Hematopoietic multipotent progenitor cell treated with erythropoietin and hydrocortisone succinate and interleukin-3 and kit ligand, for 17 days (in vitro differentiated cells): ENCODE data around the gene KIF25.

Experiments used
- DNase-seq: peaks from one replicate; pipeline ENCODE4 v3.0.0-alpha.2; 2015; ENCODE audit warnings: low spot score

The KIF25 gene

DNA sequence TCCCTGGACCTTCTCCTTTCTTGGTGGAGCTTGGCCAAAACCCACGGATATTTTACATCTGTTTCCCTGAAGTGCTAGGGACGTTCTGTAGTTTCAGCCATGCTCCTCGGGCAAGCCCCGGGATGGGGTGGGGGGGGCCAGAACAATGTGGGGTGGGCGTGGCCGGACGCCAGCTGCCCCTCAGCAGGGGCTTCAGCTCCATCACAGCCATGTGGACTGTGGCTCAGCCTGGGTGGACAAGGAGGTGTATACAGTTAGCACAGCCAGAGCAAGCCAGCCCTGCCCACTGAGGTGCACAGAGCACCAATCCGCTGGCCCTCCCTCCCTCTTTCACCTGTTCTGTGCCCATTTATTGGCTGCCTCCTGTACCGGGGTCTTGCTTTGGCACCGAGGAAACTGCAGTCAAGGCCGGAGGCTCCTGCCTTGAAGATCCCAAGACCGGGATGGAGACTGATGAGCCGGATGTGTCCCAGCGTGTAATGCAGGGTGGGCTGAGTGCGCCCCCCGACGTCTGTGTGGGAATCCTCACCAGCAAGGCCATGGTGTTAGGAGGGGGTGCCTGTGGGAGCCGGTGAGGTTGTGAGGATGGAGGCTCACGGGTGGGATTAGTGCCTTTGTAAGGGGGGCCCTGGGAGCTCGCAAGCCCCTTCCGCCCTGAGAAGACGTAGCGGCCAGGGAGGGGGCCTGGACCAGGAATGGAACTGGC is 53.6 kb downstream of the KIF25 start:
- DNase-seq, result no peak

- DNase-seq, result no peak
Observed at GRCh38 chr6:168051648-168052047, 54.2 kb downstream of the KIF25 start.

GRCh38 chr6:168052291-168052891 is 54.9 kb downstream of the KIF25 start:
- DNase-seq, result no peak

DNA sequence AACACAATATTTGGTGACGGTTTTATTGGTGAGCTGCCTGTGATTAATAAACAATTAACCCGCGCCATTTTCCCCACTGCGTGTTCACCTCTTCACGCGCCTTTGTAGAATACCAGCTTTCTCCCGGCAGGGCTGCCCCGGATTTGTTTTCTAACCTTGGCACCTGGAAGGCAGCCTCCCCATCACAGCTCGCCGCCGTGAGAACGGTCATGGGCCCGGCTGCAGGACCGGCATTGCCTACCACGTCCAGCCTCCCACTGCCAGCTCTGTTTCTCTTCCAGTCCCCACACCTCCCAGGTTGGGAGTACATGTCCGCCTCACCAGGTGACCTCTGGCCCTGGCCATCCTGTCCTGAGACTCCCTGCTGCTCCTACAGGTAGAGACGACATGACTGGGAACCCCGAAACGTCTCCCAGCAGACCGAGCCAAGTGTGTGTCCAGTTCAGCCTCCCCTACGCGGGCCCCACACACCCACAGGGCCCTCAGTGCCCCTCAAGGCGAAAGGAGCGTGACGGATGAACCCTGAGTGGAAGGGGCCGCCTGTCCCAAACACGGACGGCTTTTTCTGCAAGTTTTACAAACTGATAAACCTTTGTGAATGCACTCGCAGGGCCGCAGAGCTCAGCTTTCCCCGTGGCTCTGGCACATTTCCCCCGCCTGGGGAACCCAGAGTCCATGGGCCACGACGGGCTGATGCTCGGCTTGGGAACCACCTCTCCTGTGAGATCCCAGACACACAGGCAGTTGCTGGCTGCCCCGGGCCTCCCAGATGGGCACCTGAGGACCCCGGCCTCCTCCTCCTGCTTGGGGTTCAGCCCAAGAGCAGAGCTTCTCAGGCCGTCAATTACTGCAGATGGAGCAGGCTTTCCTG is 55.9 kb downstream of the KIF25 start:
- no peak for DNase-seq

- no peak for DNase-seq
Observed at GRCh38 chr6:168053957-168054471, 56.5 kb downstream of the KIF25 start.

DNA sequence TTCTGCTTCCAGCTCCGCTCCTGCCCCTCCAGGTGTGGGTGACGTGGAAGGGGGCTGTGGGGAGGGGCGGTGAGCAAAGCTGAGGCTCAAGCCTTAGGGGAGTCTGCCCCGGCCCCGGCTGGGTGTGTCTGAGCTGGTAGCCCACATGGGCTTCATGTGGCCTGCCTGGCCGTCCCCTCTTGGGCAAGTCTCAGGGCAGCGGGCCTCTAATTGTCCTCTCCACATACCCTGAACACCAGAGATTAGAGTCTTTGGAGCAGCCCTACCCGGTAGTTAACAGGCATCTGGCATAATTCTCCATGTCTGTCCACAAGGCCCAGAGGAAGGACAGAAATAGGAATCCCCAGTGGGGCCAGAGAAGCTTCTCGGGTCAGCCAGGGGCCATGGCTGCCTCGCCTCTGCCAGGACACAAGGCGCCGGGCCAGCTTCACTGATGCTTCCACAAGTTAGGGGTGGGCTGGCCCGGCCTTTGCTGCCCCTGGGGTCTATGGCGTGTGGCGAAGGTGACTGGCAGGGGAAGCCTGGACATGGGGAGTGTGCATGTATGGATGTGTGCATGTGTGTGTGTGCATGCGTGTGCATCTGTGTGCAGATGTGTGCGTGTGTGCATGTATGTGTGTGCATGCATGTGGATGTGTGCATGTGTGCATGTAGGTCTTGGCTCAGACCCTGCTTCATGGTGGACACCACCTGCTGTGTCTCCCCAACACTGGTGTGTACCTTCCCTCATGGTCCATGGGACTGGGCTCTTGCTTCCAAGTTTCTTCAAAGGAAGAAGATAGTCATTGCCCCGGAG is 57.5 kb downstream of the KIF25 start:
- no peak for DNase-seq

- DNase-seq, result no peak
Observed at GRCh38 chr6:168055696-168056489, 58.4 kb downstream of the KIF25 start.

DNA sequence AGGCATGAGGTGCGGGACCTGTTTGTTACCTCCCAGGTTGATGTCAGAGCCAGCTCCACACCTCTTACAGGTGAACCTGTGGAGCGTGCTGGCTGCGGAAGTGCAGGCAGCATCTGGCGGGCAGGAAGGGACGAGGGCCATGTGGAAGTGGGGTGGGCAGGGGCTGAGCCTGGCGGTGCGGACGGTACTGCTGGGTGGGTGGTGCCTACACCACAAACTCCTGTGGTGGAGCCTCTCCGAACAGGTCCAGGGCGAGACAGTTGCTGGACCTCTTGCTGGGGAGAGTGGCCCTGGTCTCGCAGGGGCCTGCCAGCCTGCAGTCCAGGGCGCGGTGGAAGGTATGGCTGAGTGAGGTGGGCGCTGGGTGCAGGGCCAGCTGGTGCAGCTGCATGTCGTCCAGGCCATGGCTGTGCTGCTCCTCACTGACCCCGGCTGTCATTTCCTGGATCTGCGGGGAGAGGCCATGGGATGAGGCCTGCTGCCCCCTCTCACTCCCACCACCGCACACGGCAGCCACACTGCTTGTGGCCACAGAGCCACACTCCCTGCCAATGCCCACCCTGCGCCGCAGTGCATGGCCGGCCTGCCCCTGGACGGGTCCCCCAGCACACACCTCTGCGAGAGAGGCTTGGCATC is 59.5 kb downstream of the KIF25 start:
- no peak for DNase-seq

DNA sequence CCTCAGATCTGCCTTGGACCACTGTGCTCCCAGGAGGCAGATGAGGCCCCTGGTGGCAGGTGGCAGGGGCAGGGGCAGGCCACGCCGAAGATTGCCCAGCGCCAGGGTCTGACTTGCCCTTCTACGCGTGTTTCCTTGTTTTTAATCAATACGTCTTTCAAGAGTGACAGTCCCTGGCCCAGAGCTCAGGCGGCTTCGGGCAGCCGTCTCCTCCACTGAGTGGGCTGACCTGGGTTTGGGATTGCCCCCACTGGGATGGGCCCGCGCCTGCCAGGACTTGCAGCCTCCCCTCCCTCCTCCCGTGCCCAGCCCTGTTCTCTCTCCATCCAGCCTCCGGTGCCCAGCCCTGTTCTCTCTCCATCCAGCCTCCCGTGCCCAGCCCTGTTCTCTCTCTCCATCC is 60.4 kb downstream of the KIF25 start:
- DNase-seq, result no peak

DNA sequence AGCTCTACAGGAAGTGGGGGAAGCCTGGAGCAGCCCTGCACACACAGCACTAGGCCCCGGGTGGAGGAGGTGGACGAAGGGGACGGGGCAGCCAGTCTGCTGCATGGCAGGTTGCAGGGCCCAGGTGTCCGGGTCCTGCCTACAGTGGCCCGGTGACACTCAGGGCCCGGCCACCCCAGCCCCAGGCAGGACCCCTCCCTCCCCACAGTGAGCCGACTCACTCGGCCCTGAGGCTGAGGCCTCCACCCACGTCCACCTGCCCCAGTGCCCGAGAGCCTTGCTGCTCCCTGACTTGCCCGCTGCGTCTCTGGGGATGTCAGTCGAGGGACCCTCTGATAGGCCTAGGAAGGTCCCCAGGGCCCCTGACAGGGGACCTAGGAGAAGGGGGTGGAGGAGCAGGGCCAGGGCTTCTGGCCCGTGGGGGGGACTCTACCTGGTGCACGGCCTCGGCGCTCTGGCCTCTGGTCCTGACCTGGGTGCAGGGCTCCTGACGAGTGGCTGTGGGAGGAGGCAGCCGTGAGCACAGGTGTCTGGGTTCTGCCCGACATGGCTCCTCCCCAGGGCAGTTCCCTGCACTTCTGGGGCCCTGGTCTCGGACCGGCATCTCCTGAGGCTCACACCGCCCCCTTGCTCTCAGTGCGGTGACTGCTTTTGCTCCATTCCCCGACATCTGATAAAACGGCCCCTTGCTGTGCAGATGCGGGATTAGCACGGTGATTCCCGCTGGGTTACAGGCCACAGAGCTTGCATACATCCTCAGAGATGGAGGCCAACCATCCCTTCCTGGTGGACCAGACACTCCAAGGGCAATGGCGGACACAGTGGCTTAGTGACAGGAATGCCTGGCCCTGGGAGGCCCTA is 61.5 kb downstream of the KIF25 start:
- no peak for DNase-seq

DNA sequence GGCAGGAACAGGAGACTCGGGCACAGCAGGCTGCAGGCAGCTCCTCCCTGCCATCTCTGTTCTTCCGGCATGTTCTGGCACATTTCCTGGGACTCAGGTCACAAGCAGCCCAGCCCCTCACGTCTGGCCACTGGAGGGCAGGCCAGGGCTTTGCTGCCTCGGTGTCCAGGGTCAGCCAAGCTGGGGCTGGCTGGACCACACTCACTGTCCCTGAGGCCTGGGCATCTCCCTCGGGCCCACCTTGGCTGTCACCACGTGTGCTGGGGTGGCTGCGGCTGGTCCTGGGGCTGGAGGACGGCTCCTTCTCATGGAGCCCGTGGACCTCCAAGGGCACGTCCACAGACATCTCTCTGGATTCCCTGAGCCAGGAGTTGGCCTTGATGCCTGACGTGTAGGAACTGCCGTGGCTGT is 63.1 kb downstream of the KIF25 start:
- DNase-seq, result no peak

- no peak for DNase-seq
Observed at GRCh38 chr6:168061269-168062210, 64.1 kb downstream of the KIF25 start.

DNA sequence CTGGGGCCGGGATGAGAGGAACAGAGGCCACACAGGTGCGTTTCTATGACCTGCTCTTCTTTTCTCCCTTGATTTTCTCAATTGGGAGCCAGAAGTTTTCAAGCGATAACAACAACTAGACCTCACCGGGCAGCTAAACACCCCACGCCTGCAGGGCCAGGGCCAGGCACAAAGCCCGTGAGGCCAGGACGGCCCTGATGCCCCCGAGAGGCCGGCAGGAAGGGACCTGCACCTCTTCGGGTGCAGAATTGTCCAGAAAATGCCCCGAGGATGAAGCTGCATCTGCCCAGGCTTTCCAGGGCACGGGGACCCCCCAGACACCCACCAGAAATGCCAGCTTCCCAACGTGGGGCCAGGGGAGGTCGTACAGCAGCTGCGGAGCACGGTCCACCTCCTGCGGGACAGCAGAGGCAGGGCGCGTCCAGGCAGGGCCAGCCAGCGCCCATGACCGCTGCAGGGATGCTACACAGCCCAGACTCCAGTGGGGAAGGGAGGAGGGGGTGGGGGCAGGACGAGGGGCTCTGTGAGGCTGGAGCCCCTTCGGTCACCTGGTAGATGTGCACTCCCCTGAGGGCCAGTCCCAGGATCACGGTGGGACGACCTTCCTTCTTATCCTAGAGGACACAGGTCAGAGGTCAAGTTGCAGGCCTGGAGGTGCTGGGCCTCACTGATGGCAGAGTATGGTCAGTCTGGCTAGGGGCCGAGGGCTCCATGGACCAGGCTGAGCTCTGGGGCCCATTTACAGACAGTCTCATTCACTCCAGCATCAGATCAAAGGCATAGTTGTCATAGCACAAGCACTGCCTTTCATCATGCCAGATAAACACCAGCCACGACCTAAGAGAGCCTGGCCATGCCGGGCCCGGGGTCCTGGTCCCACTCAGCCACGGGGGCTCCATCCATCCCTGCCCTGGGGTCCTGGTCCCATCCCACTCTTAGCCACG is 65.1 kb downstream of the KIF25 start:
- DNase-seq, result no peak

DNA sequence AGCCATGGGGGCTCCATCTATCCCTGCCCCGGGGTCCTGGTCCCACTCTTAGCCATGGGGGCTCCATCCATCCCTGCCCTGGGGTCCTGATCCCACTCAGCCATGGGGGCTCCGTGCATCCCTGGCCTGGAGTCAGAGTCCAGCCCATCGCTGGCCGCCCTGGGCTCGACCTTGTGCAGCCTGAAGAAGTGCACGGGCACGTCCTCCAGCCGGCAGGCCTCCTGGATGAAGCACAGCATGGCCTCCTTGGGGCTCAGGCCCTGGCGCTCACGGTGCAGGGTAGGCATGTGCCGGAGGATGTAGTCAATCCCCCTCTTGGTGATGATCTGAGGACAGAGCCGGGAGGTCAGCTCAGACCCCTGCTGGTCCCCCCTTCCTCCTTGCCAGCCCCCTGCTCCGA is 66.0 kb downstream of the KIF25 start:
- no peak for DNase-seq

DNA sequence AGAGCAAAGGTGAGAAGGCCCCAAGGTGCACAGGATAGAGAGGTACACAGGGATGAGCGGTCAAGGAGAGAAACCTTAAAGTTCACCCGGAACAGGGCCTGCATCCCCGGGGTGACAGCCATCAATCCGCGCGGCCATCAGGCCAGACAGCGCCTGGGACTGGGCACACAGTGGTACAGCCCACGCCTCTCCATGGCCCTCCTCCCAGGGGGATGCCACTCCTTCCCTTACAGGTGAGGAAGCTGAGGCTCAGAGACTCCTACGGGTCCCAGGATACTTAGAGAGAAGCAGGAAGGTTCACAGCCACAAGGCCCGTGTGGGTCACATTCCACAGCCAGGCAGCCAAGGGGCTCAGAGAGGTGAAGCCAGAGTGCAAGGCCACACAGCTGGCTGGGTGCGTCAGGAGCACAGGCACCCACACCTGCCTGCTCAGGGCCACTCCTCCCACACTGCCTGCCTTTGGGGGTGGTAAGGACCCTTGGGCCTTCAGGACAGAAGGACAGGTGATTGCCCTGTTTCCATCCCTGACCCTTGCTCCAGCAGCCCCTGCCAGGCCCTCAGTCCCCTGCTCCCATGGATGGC is 66.8 kb downstream of the KIF25 start:
- no peak for DNase-seq

DNA sequence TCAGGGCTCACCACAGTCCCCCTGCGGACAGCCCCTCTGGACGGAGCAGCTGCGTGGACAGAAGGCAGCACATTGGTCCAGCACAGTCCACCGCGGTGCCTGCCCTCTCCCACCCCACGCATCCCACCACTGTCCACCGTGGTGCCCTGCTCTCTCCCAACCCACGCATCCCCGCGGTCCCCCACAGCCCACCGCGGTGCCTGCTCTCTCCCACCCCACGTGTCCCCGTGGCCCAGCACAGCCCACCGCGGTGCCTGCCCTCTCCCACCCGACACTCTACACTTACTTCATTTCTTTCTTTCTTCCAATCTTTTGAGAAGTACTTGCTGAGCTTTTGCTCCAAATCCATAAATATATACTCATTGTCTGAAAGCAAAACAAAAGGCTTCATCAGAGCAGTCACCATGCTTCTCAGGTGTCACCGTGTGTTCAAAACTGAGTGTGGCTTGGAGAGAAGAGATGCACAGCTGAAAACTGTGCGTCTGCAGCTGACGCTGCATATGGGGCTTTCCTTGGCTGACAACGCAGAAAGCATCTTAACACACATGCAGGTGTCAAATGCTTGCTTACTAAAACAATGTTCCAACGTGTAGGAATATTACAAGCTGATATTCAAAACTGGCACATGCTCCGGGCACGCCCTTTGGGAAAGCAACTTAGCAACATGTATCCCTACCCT is 69.7 kb downstream of the KIF25 start:
- no peak for DNase-seq
